GM13976 (cell line): Measurements from ENCODE around the gene SLX4.

ENCODE experiments used
- DNase-seq: peaks from one replicate; pipeline ENCODE4 v3.0.0; 2012; ENCODE audit warnings: low spot score
- CTCF ChIP-seq: IDR thresholded peaks from 2 replicates; pipeline ENCODE4 v1.5.1; 2012; ENCODE audit warnings: borderline replicate concordance, mild to moderate bottlenecking; ENCODE audit not compliant: insufficient read depth; ENCODE audit errors: extremely low read depth, missing control alignments, control extremely low read depth
- in situ Hi-C: fragments of 300-500 bp; cut with MboI; formaldehyde crosslinking; loops from one replicate; pipeline ENCODE4 v1.12.0; 2022; ENCODE audit warnings: low sequenced_read_pairs, mixed read lengths, inconsistent platforms; ENCODE audit not compliant: unreplicated experiment

SLX4 gene

GRCh38 chr16:3640632-3641501 lies 29.5 kb upstream of the SLX4 start:
- TF ChIP-seq CTCF: no peak
- in situ Hi-C loops: no loop called here
- DNase-seq: no peak

- in situ Hi-C loops: no loop called here
- TF ChIP-seq CTCF: no peak
- no peak for DNase-seq
These were observed 28.8 kb upstream of the SLX4 start for GRCh38 chr16:3640207-3640606.

GRCh38 chr16:3638916-3639644 lies 27.7 kb upstream of the SLX4 start:
- TF ChIP-seq CTCF: no peak
- no peak for DNase-seq
- in situ Hi-C loops: no loop called here

- no peak for DNase-seq
- no peak for TF ChIP-seq CTCF
- in situ Hi-C loops: no loop called here
These were observed 26.0 kb upstream of the SLX4 start for GRCh38 chr16:3637371-3637923.

GRCh38 chr16:3625911-3626732 lies 14.7 kb upstream of the SLX4 start:
- in situ Hi-C loops: no loop called here
- DNase-seq: no peak
- TF ChIP-seq CTCF: no peak

- no peak for TF ChIP-seq CTCF
- in situ Hi-C loops: no loop called here
- DNase-seq: no peak
These were observed 13.9 kb upstream of the SLX4 start for GRCh38 chr16:3625331-3625730.
